Measurements from ENCODE around the gene SLC25A46.

The SLC25A46 gene

DNA sequence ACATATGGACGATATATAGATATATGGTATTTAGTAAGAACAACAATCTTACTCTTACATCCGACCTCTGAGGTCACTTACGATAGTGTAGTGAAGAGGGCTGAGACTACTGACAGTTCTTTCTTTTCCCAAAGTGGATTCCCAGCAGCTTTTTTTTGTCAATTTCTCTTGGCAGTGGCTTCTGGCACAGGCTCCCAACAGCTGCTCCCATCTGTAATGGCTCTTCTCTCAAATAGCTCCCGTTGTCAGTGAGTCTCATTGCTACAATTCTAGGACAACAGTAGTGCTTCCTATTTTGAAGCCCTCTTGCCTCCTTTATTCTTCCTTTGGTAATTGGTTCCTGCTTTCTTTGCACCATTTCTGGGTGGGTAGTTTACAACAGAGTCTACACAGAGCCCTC is 68.4 kb downstream of the SLC25A46 start:
- in situ Hi-C loops (cut with MboI; ENCODE audit: low pct_unique_long_range_greater_than_20kb, low sequenced_read_pairs, unreplicated experiment) = no loop called here
- DNase-seq (ENCODE audit: low spot score) = no peak
- TF ChIP-seq, protein P1, sequence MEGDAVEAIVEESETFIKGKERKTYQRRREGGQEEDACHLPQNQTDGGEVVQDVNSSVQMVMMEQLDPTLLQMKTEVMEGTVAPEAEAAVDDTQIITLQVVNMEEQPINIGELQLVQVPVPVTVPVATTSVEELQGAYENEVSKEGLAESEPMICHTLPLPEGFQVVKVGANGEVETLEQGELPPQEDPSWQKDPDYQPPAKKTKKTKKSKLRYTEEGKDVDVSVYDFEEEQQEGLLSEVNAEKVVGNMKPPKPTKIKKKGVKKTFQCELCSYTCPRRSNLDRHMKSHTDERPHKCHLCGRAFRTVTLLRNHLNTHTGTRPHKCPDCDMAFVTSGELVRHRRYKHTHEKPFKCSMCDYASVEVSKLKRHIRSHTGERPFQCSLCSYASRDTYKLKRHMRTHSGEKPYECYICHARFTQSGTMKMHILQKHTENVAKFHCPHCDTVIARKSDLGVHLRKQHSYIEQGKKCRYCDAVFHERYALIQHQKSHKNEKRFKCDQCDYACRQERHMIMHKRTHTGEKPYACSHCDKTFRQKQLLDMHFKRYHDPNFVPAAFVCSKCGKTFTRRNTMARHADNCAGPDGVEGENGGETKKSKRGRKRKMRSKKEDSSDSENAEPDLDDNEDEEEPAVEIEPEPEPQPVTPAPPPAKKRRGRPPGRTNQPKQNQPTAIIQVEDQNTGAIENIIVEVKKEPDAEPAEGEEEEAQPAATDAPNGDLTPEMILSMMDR (IDR thresholded peaks at IDR 0.05; ENCODE audit: extremely low read depth, insufficient read depth, missing control alignments) = no peak

DNA sequence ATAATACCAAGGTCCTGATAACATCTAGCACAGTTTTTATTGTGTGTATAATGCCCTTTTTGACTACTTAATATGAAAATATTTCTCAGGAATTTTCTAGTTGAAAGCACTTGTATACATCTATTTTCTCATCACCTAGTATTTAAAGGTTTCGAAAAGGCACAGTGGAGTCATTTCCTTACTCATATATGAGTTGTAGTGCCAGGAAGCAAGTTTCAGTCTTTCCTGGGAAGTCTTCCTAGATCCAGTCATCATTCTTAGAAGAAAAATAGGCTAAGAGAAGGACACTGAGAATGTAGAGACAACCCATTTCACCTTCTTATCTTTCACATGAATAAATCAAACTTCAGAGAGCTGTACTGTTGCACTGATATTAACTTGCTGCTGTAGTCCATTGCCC is 70.2 kb downstream of the SLC25A46 start:
- DNase-seq (ENCODE audit: low spot score) = no peak
- TF ChIP-seq, protein P1 (IDR thresholded peaks at IDR 0.05; ENCODE audit: extremely low read depth, insufficient read depth, missing control alignments) = no peak
- in situ Hi-C loops (cut with MboI; ENCODE audit: low pct_unique_long_range_greater_than_20kb, low sequenced_read_pairs, unreplicated experiment) = no loop called here

Measured in GM13977 (cell line).